ENCODE results near the gene RCOR2.

DNA sequence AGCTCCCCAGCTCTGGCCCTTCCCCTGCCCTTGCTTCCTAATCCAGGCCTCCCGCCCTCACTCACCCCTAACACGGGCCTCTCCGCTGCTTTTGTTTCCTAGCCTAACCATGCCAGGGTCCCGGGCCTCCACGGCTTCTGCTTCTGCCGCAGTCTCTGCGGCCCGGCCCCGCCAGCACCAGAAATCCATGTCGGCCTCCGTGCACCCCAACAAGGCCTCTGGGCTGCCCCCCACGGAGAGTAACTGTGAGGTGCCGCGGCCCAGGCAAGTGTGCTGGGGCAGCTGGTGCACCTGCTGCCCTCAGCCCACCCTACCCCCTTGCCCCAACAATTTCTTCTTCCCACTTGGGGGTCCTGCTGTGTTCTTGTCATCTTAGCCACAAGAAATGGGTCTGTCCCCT, 13.1 kb downstream of the RCOR2 start:
- TF ChIP-seq, protein P1, sequence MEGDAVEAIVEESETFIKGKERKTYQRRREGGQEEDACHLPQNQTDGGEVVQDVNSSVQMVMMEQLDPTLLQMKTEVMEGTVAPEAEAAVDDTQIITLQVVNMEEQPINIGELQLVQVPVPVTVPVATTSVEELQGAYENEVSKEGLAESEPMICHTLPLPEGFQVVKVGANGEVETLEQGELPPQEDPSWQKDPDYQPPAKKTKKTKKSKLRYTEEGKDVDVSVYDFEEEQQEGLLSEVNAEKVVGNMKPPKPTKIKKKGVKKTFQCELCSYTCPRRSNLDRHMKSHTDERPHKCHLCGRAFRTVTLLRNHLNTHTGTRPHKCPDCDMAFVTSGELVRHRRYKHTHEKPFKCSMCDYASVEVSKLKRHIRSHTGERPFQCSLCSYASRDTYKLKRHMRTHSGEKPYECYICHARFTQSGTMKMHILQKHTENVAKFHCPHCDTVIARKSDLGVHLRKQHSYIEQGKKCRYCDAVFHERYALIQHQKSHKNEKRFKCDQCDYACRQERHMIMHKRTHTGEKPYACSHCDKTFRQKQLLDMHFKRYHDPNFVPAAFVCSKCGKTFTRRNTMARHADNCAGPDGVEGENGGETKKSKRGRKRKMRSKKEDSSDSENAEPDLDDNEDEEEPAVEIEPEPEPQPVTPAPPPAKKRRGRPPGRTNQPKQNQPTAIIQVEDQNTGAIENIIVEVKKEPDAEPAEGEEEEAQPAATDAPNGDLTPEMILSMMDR (IDR thresholded peaks at IDR 0.05): no peak
- TF ChIP-seq POLR2AphosphoS5 (IDR thresholded peaks at IDR 0.05): no peak
- no peak for TF ChIP-seq EP300 (IDR thresholded peaks at IDR 0.05)

Measured in esophagus muscularis mucosa (tissue), 4 donors.